Gastroesophageal sphincter (tissue), 3 donors: ENCODE measurements around the gene FER.

ENCODE experiments used
- EP300 ChIP-seq: sonication (generic); formaldehyde crosslinking; IDR thresholded peaks from one replicate; pipeline ENCODE4 v1.6.1; 2017; ENCODE audit warnings: antibody characterized with exemption, mild to moderate bottlenecking
- TF ChIP-seq, protein P1 (sequence below), 4 experiments: fragments of 200-600 bp in 2 of 4; fragments of 450-650 bp in 2 of 4; sonication (generic) in 1 of 4; IDR thresholded peaks; one replicate each; pipeline ENCODE4 v1.5.1; 2017 to 2019; ENCODE audit warnings: antibody characterized with exemption in 4 of 4, mild to moderate bottlenecking in 2 of 4, moderate library complexity in 2 of 4

DNA sequence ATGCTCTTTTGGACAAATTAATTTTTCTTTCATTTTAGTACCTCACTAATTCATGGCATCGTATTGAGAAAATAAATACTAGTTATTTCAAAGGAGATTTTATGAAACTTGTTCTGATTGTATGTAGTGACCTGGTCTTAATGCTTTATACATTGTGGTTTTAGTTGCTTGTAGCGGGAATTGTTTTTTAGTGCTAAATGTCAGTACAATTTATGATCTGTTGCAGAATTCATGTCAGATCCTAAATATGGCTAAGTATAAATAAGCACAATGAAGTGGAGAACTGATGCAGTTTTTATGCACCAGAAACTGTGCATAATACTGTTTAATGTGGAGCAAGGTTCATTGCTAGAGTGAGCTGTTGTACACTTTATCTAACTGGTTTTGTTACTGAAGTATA is 353.3 kb downstream of the FER start:
- TF ChIP-seq EP300 = no peak
- TF ChIP-seq, protein P1, sequence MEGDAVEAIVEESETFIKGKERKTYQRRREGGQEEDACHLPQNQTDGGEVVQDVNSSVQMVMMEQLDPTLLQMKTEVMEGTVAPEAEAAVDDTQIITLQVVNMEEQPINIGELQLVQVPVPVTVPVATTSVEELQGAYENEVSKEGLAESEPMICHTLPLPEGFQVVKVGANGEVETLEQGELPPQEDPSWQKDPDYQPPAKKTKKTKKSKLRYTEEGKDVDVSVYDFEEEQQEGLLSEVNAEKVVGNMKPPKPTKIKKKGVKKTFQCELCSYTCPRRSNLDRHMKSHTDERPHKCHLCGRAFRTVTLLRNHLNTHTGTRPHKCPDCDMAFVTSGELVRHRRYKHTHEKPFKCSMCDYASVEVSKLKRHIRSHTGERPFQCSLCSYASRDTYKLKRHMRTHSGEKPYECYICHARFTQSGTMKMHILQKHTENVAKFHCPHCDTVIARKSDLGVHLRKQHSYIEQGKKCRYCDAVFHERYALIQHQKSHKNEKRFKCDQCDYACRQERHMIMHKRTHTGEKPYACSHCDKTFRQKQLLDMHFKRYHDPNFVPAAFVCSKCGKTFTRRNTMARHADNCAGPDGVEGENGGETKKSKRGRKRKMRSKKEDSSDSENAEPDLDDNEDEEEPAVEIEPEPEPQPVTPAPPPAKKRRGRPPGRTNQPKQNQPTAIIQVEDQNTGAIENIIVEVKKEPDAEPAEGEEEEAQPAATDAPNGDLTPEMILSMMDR (IDR thresholded peaks at IDR 0.05) = no peak
